HepG2 (cell line): Measurements from ENCODE around the gene AFF4. TPM values are rescaled to one million over a fixed set of nuclear protein-coding genes. Genes with fewer than 3 reads are reported as not detected.

Experiments used
- DPF2 ChIP-seq: sonication (generic); formaldehyde crosslinking; IDR thresholded peaks from 2 replicates; pipeline ENCODE4 v1.4.0; 2020; ENCODE audit warnings: mild to moderate bottlenecking, low read depth, missing genetic modification reagents, borderline replicate concordance
- FOXA3 ChIP-seq: IDR thresholded peaks from 2 replicates; pipeline ENCODE4 v1.6.1; 2016; ENCODE audit warnings: missing genetic modification reagents, missing compliant biosample characterization
- GATAD1 ChIP-seq: IDR thresholded peaks from 2 replicates; pipeline ENCODE4 v1.6.1; 2016; ENCODE audit warnings: missing genetic modification reagents, missing compliant biosample characterization
- HOXD1 ChIP-seq: sonication (generic); formaldehyde crosslinking; IDR thresholded peaks from 2 replicates; pipeline ENCODE4 v1.5.0; 2020; ENCODE audit warnings: missing genetic modification reagents
- KLF6 ChIP-seq: IDR thresholded peaks from 2 replicates; pipeline ENCODE4 v1.8.0; 2016; ENCODE audit warnings: missing biosample characterization, missing genetic modification reagents
- SMYD3 ChIP-seq: sonication (generic); formaldehyde crosslinking; IDR thresholded peaks from 2 replicates; pipeline ENCODE4 v1.8.1; 2023; ENCODE audit warnings: mild to moderate bottlenecking, missing genetic modification reagents
- TCF7L2 ChIP-seq: IDR thresholded peaks from 2 replicates; pipeline ENCODE4 v1.6.1; 2011; ENCODE audit warnings: mild to moderate bottlenecking, low read depth, low read length, moderate library complexity
- ZBTB10 ChIP-seq: sonication (generic); formaldehyde crosslinking; IDR thresholded peaks from 2 replicates; pipeline ENCODE4 v1.4.0; 2020; ENCODE audit warnings: missing genetic modification reagents, borderline replicate concordance
- ZBTB21 ChIP-seq: sonication (generic); formaldehyde crosslinking; IDR thresholded peaks from 2 replicates; pipeline ENCODE4 v1.4.0; 2020; ENCODE audit warnings: missing genetic modification reagents
- ZBTB7B ChIP-seq: sonication (generic); formaldehyde crosslinking; IDR thresholded peaks from 2 replicates; pipeline ENCODE4 v1.4.0; 2020; ENCODE audit warnings: missing genetic modification reagents
- ZNF616 ChIP-seq: sonication (generic); formaldehyde crosslinking; IDR thresholded peaks from 2 replicates; pipeline ENCODE4 v1.5.0; 2020; ENCODE audit warnings: low read depth, mild to moderate bottlenecking, missing genetic modification reagents
- ZNF766 ChIP-seq: sonication (generic); formaldehyde crosslinking; IDR thresholded peaks from 2 replicates; pipeline ENCODE4 v1.5.0; 2020; ENCODE audit warnings: missing genetic modification reagents, borderline replicate concordance
- polyA plus RNA-seq, 8 experiments: library from polyadenylated mRNA; depleted of rRNA in 3 of 8; stranded (reverse) in 7 of 8; unstranded in 1 of 8; fragments of >200 nt; fragmentation: Illumina TruSeq in 4 of 8; extraction: Trizol in 4 of 8; gene quantifications; 2 replicates each; pipeline versions ENCODE4 v1.2.1 to v1.2.3, GENCODE V29; 2011 to 2016; ENCODE audit warnings: low read depth in 4 of 8, missing spikeins in 1 of 8, mixed read lengths in 1 of 8; ENCODE audit not compliant: insufficient read depth in 1 of 8
- total RNA-seq, 5 experiments: library from RNA; depleted of rRNA; stranded (reverse); fragments of >200 nt; fragmentation: Illumina TruSeq; extraction: Trizol; gene quantifications; 2 replicates each; pipeline ENCODE4 v1.2.3, GENCODE V29; 2016; ENCODE audit warnings: low read depth in 1 of 5
- TF ChIP-seq, protein P1 (sequence below): sonication (generic); formaldehyde crosslinking; IDR thresholded peaks from 2 replicates; pipeline ENCODE4 v1.5.0; 2020; ENCODE audit warnings: mild to moderate bottlenecking, missing genetic modification reagents, borderline replicate concordance
- TF ChIP-seq, protein P2 (sequence below): IDR thresholded peaks from 2 replicates; pipeline ENCODE4 v1.4.0; 2020; ENCODE audit warnings: mild to moderate bottlenecking, missing genetic modification reagents

AFF4 gene
- total and polyA plus RNA-seq, 2 of the 13 experiments (the other 11 are each of a cell fraction or from before 2014, with no cell fraction given): 22.1 to 25.5 TPM

GRCh38 chr5:132830436-132831094 lies 132.9 kb downstream of the AFF4 start, which contains the start of gene SHROOM1 (continued):
- TF ChIP-seq, protein P1, sequence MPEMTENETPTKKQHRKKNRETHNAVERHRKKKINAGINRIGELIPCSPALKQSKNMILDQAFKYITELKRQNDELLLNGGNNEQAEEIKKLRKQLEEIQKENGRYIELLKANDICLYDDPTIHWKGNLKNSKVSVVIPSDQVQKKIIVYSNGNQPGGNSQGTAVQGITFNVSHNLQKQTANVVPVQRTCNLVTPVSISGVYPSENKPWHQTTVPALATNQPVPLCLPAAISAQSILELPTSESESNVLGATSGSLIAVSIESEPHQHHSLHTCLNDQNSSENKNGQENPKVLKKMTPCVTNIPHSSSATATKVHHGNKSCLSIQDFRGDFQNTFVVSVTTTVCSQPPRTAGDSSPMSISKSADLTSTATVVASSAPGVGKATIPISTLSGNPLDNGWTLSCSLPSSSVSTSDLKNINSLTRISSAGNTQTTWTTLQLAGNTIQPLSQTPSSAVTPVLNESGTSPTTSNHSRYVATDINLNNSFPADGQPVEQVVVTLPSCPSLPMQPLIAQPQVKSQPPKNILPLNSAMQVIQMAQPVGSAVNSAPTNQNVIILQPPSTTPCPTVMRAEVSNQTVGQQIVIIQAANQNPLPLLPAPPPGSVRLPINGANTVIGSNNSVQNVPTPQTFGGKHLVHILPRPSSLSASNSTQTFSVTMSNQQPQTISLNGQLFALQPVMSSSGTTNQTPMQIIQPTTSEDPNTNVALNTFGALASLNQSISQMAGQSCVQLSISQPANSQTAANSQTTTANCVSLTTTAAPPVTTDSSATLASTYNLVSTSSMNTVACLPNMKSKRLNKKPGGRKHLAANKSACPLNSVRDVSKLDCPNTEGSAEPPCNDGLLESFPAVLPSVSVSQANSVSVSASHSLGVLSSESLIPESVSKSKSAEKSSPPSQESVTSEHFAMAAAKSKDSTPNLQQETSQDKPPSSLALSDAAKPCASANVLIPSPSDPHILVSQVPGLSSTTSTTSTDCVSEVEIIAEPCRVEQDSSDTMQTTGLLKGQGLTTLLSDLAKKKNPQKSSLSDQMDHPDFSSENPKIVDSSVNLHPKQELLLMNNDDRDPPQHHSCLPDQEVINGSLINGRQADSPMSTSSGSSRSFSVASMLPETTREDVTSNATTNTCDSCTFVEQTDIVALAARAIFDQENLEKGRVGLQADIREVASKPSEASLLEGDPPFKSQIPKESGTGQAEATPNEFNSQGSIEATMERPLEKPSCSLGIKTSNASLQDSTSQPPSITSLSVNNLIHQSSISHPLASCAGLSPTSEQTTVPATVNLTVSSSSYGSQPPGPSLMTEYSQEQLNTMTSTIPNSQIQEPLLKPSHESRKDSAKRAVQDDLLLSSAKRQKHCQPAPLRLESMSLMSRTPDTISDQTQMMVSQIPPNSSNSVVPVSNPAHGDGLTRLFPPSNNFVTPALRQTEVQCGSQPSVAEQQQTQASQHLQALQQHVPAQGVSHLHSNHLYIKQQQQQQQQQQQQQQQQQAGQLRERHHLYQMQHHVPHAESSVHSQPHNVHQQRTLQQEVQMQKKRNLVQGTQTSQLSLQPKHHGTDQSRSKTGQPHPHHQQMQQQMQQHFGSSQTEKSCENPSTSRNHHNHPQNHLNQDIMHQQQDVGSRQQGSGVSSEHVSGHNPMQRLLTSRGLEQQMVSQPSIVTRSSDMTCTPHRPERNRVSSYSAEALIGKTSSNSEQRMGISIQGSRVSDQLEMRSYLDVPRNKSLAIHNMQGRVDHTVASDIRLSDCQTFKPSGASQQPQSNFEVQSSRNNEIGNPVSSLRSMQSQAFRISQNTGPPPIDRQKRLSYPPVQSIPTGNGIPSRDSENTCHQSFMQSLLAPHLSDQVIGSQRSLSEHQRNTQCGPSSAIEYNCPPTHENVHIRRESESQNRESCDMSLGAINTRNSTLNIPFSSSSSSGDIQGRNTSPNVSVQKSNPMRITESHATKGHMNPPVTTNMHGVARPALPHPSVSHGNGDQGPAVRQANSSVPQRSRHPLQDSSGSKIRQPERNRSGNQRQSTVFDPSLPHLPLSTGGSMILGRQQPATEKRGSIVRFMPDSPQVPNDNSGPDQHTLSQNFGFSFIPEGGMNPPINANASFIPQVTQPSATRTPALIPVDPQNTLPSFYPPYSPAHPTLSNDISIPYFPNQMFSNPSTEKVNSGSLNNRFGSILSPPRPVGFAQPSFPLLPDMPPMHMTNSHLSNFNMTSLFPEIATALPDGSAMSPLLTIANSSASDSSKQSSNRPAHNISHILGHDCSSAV (CRISPR knock-in tag): no peak
- TF ChIP-seq KLF6 (CRISPR knock-in tag): no peak
- TF ChIP-seq ZNF766 (CRISPR knock-in tag): no peak
- TF ChIP-seq DPF2: no peak
- no peak for TF ChIP-seq GATAD1
- 0 out of 2 replicates have a peak, but pooled peaks have one; percentile 48 for TF ChIP-seq ZBTB21
- TF ChIP-seq SMYD3 (CRISPR knock-in tag): no peak
- TF ChIP-seq HOXD1: no peak; the same call in 1 of the 2 replicates
- TF ChIP-seq TCF7L2: no peak
- peak; percentile 46; the same call in 1 of the 2 replicates for TF ChIP-seq ZBTB10 (CRISPR knock-in tag)
- TF ChIP-seq, protein P2, sequence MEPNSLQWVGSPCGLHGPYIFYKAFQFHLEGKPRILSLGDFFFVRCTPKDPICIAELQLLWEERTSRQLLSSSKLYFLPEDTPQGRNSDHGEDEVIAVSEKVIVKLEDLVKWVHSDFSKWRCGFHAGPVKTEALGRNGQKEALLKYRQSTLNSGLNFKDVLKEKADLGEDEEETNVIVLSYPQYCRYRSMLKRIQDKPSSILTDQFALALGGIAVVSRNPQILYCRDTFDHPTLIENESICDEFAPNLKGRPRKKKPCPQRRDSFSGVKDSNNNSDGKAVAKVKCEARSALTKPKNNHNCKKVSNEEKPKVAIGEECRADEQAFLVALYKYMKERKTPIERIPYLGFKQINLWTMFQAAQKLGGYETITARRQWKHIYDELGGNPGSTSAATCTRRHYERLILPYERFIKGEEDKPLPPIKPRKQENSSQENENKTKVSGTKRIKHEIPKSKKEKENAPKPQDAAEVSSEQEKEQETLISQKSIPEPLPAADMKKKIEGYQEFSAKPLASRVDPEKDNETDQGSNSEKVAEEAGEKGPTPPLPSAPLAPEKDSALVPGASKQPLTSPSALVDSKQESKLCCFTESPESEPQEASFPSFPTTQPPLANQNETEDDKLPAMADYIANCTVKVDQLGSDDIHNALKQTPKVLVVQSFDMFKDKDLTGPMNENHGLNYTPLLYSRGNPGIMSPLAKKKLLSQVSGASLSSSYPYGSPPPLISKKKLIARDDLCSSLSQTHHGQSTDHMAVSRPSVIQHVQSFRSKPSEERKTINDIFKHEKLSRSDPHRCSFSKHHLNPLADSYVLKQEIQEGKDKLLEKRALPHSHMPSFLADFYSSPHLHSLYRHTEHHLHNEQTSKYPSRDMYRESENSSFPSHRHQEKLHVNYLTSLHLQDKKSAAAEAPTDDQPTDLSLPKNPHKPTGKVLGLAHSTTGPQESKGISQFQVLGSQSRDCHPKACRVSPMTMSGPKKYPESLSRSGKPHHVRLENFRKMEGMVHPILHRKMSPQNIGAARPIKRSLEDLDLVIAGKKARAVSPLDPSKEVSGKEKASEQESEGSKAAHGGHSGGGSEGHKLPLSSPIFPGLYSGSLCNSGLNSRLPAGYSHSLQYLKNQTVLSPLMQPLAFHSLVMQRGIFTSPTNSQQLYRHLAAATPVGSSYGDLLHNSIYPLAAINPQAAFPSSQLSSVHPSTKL (CRISPR knock-in tag): peak; percentile 54; the same call in 1 of the 2 replicates
- no peak for TF ChIP-seq ZNF616 (CRISPR knock-in tag)
- peak; percentile 43; the same call in 1 of the 2 replicates for TF ChIP-seq ZBTB7B
- no peak for TF ChIP-seq FOXA3
